HEK293 (cell line): ENCODE data around the gene FZD7.

Source experiments
- EGR2 ChIP-seq: fragments of 450-650 bp; formaldehyde crosslinking; IDR thresholded peaks from 2 replicates; pipeline ENCODE4 v1.5.1; 2016; ENCODE audit warnings: low read depth, missing biosample characterization, missing genetic modification characterization
- HIC1 ChIP-seq: fragments of 450-650 bp; formaldehyde crosslinking; IDR thresholded peaks from 2 replicates; pipeline ENCODE4 v1.5.1; 2016; ENCODE audit warnings: missing biosample characterization, missing genetic modification characterization
- KLF7 ChIP-seq: fragments of 450-650 bp; formaldehyde crosslinking; IDR thresholded peaks from 2 replicates; pipeline ENCODE4 v1.5.1; 2016; ENCODE audit warnings: missing biosample characterization, missing genetic modification characterization, borderline replicate concordance
- SP2 ChIP-seq: fragments of 450-650 bp; formaldehyde crosslinking; IDR thresholded peaks from 2 replicates; pipeline ENCODE4 v1.5.1; 2016; ENCODE audit warnings: missing biosample characterization, missing genetic modification characterization
- ZNF335 ChIP-seq: fragments of 450-650 bp; formaldehyde crosslinking; conservative IDR thresholded peaks from 2 replicates; pipeline ENCODE4 v1.5.1; 2016; ENCODE audit warnings: missing biosample characterization, missing genetic modification characterization
- ZNF561 ChIP-seq: fragments of 450-650 bp; IDR thresholded peaks from 2 replicates; pipeline ENCODE4 v1.5.1; 2018; ENCODE audit warnings: missing biosample characterization, missing genetic modification characterization, borderline replicate concordance
- ZNF837 ChIP-seq: fragments of 450-650 bp; formaldehyde crosslinking; IDR thresholded peaks from 2 replicates; pipeline ENCODE4 v1.5.1; 2016; ENCODE audit warnings: missing biosample characterization, missing genetic modification characterization

GRCh38 chr2:202071107-202071506, 37.5 kb downstream of the FZD7 start:
- TF ChIP-seq SP2 = no peak
- no peak for TF ChIP-seq HIC1 (tag by site-specific recombination)
- no peak for TF ChIP-seq ZNF335 (tag by site-specific recombination)
- TF ChIP-seq KLF7 = no peak
- TF ChIP-seq ZNF561 (tag by site-specific recombination) = no peak
- TF ChIP-seq EGR2 (tag by site-specific recombination) = no peak
- no peak for TF ChIP-seq ZNF837 (tag by site-specific recombination)
